HEK293T (cell line): Measurements from ENCODE around the gene CBLN2.

ENCODE experiments used
- BHLHE40 ChIP-seq: fragments of 450-650 bp; IDR thresholded peaks from 2 replicates; pipeline ENCODE4 v1.6.1; 2016; ENCODE audit warnings: mild to moderate bottlenecking, moderate library complexity, borderline replicate concordance
- CTBP1 ChIP-seq: fragments of 450-650 bp; IDR thresholded peaks from 2 replicates; pipeline ENCODE4 v1.6.1; 2016; ENCODE audit warnings: borderline replicate concordance
- ELF4 ChIP-seq: fragments of 450-650 bp; IDR thresholded peaks from 2 replicates; pipeline ENCODE4 v1.6.1; 2017; ENCODE audit warnings: antibody characterized with exemption
- FOXA1 ChIP-seq: fragments of 450-650 bp; IDR thresholded peaks from 2 replicates; pipeline ENCODE4 v1.6.1; 2016; ENCODE audit warnings: mild to moderate bottlenecking
- FOXM1 ChIP-seq: fragments of 450-650 bp; IDR thresholded peaks from 2 replicates; pipeline ENCODE4 v1.6.1; 2017; ENCODE audit warnings: mild to moderate bottlenecking, borderline replicate concordance
- HDGF ChIP-seq: fragments of 450-650 bp; IDR thresholded peaks from 2 replicates; pipeline ENCODE4 v1.6.1; 2017; ENCODE audit warnings: antibody characterized with exemption, borderline replicate concordance
- NFRKB ChIP-seq: fragments of 450-650 bp; IDR thresholded peaks from 2 replicates; pipeline ENCODE4 v1.6.1; 2016; ENCODE audit warnings: mild to moderate bottlenecking, moderate library complexity
- ZNF384 ChIP-seq: fragments of 450-650 bp; IDR thresholded peaks from 2 replicates; pipeline ENCODE4 v1.6.1; 2016

- TF ChIP-seq BHLHE40 (no peak), FOXA1 (no peak), ELF4 (no peak), HDGF (no peak), CTBP1 (no peak), ZNF384 (no peak), NFRKB (no peak), FOXM1 (no peak)
Observed at GRCh38 chr18:72581976-72582375, 37.8 kb upstream of the CBLN2 start.
